ENCODE data around the gene PMS1. TPM values are rescaled to one million over a fixed set of nuclear protein-coding genes. Genes with fewer than 3 reads are reported as not detected.

Gene PMS1
- total RNA-seq, 1 experiment from 2014 or later, result 46.5 TPM

DNA sequence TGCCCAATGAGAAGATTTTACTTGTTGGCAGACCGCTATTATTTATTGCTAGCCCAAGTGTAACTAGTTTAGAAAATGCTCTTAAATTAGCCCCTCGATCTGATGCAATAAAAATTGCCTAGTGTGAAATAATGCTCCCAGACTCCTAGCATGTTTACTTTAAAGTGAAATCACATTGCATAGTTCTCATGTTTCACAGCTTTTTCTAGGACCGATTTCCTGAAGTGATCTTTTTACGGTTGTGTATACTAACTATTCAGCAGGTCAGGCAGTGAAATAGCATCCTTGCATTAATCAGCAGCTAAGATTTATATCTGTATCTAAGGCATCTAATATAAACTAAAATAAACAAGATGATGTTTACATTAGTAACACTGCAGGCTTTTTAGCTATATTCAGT is 52.4 kb downstream of the PMS1 start:
- ChIA-PET POLR2A (ENCODE audit: low non-redundant PET) (interaction anchor here (0.6 kb wide), 1 partner anchor 163 kb away, joined by 3 read pairs; no protein-coding TSS in a partner anchor), CTCF (no interaction called here)

DNA sequence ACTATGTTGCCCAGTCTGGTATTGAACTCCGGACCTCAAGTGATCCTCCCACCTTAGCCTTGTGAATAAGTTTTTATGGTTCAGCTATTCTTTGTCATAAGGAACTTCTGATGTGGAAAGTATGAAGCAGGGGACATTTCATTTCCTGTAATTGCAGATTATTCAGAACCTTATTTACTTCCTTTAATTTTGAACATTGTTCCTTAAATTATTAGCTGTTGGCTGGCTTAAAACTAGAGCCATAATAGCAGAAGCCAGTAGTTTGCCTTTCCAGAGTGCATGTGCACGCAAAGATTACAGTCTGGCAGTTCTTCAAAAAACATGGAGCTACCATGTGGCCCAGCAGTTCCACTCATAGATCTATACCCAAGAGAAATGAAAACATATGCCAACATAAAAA is 53.1 kb downstream of the PMS1 start:
- Histone ChIP-seq H3K9me3 (ENCODE audit: low read depth, low read length, poor library complexity, severe bottlenecking) (no peaks in the 10 kb centered on the region), H3K27me3 (replicated peaks; ENCODE audit: insufficient read depth, low read depth, low read length, poor library complexity) (no peaks in the 10 kb centered on the region), H3K4me3 (ENCODE audit: low read depth, low read length, poor library complexity, severe bottlenecking) (no peak overlapping the region), H3K27ac (ENCODE audit: low read depth, low read length, poor library complexity, severe bottlenecking) (peak overlapping the region; percentile 76), H3K36me3 (ENCODE audit: insufficient read depth, low read length, poor library complexity, severe bottlenecking) (no peaks in the 10 kb centered on the region), H3K4me1 (ENCODE audit: insufficient read depth, low read length, poor library complexity, severe bottlenecking) (peaks cover 15% of the 10 kb centered on the region)
- intact Hi-C loops (cut with micrococcal nuclease; ENCODE audit: unreplicated experiment), result no loop called here
- no peak for DNase-seq (ENCODE audit: low spot score)
- POLR2A ChIA-PET (ENCODE audit: low non-redundant PET), result interaction anchor here (0.6 kb wide), 1 partner anchor 163 kb away, joined by 3 read pairs; no protein-coding TSS in a partner anchor
- CTCF ChIA-PET, result no interaction called here
- no TSS peak for BruUV-seq (replicated peaks)
- TF ChIP-seq EZH2 (IDR thresholded peaks at IDR 0.05; ENCODE audit: borderline replicate concordance, low read depth, low read length, poor library complexity, severe bottlenecking) (no peak), CTCF (conservative IDR thresholded peaks at IDR 0.05; ENCODE audit: low read depth, low read length) (no peak)

More for the DNA sequence above, 52.4 kb downstream of the PMS1 start:
- no peak for TF ChIP-seq CTCF (conservative IDR thresholded peaks at IDR 0.05; ENCODE audit: low read depth, low read length)
- intact Hi-C loops (cut with micrococcal nuclease; ENCODE audit: unreplicated experiment), result no loop called here
- H3K9me3 ChIP-seq (ENCODE audit: low read depth, low read length, poor library complexity, severe bottlenecking), result no peaks in the 10 kb centered on the region
- no TSS peak for BruUV-seq (replicated peaks)
- peak overlapping the region; percentile 76 for H3K27ac ChIP-seq (ENCODE audit: low read depth, low read length, poor library complexity, severe bottlenecking)
- peaks cover 15% of the 10 kb centered on the region for H3K4me1 ChIP-seq (ENCODE audit: insufficient read depth, low read length, poor library complexity, severe bottlenecking)
- no peaks in the 10 kb centered on the region for H3K27me3 ChIP-seq (replicated peaks; ENCODE audit: insufficient read depth, low read depth, low read length, poor library complexity)
- H3K36me3 ChIP-seq (ENCODE audit: insufficient read depth, low read length, poor library complexity, severe bottlenecking), result no peaks in the 10 kb centered on the region
- no peak overlapping the region for H3K4me3 ChIP-seq (ENCODE audit: low read depth, low read length, poor library complexity, severe bottlenecking)
- DNase-seq (ENCODE audit: low spot score), result peak; percentile 72

DNA sequence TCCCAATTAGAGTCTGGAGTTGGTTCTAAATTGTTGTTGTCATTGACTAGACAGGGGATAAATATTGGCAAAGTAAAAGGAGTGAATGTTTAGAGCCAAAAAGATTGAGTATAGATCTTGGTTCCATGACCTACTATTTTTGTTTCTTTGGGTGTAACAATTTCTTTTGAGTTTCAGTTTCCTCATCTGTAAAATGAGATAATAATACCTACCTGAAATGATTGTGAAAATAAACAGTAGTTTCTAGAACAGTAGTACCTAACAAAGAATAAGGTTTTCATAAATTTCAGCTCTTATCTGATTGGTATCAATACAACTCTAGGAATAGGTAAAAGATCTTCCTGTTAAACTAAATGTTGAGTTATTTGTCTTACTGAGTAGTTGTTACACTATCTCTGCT is 56.8 kb downstream of the PMS1 start:
- CTCF ChIA-PET, result no interaction called here
- intact Hi-C loops (cut with micrococcal nuclease; ENCODE audit: unreplicated experiment), result no loop called here
- no peaks in the 10 kb centered on the region for H3K9me3 ChIP-seq (ENCODE audit: low read depth, low read length, poor library complexity, severe bottlenecking)
- H3K4me1 ChIP-seq (ENCODE audit: insufficient read depth, low read length, poor library complexity, severe bottlenecking), result peaks cover 11% of the 10 kb centered on the region
- H3K27me3 ChIP-seq (replicated peaks; ENCODE audit: insufficient read depth, low read depth, low read length, poor library complexity), result no peaks in the 10 kb centered on the region
- POLR2A ChIA-PET (ENCODE audit: low non-redundant PET), result no interaction called here
- no peak for TF ChIP-seq CTCF (conservative IDR thresholded peaks at IDR 0.05; ENCODE audit: low read depth, low read length)
- DNase-seq (ENCODE audit: low spot score), result no peak
- H3K4me3 ChIP-seq (ENCODE audit: low read depth, low read length, poor library complexity, severe bottlenecking), result no peak overlapping the region
- no peak overlapping the region for H3K27ac ChIP-seq (ENCODE audit: low read depth, low read length, poor library complexity, severe bottlenecking)
- peaks cover 7% of the 10 kb centered on the region for H3K36me3 ChIP-seq (ENCODE audit: insufficient read depth, low read length, poor library complexity, severe bottlenecking)
- no TSS peak for BruUV-seq (replicated peaks)

Data from A673 (cell line).